Astrocyte of the cerebellum (primary cell): ENCODE data around the gene SLC6A2.

Experiments used
- DNase-seq: peaks from one replicate; pipeline ENCODE4 v3.0.0-alpha.2; 2011; ENCODE audit warnings: low read depth
- H3K4me3 ChIP-seq: 2 replicates; pipeline ENCODE4 v1.5.1; 2011; ENCODE audit warnings: mild to moderate bottlenecking, low read depth, low read length, moderate library complexity
- in situ Hi-C: cut with HindIII; loops from 2 replicates; pipeline ENCODE4 v1.10.0; 2017; ENCODE audit warnings: low sequenced_read_pairs
- TF ChIP-seq, protein P1 (sequence below): IDR thresholded peaks from 2 replicates; pipeline ENCODE4 v1.5.1; 2012; ENCODE audit warnings: low read length, low read depth, moderate library complexity, mild to moderate bottlenecking; ENCODE audit errors: missing control alignments

Gene SLC6A2

DNA sequence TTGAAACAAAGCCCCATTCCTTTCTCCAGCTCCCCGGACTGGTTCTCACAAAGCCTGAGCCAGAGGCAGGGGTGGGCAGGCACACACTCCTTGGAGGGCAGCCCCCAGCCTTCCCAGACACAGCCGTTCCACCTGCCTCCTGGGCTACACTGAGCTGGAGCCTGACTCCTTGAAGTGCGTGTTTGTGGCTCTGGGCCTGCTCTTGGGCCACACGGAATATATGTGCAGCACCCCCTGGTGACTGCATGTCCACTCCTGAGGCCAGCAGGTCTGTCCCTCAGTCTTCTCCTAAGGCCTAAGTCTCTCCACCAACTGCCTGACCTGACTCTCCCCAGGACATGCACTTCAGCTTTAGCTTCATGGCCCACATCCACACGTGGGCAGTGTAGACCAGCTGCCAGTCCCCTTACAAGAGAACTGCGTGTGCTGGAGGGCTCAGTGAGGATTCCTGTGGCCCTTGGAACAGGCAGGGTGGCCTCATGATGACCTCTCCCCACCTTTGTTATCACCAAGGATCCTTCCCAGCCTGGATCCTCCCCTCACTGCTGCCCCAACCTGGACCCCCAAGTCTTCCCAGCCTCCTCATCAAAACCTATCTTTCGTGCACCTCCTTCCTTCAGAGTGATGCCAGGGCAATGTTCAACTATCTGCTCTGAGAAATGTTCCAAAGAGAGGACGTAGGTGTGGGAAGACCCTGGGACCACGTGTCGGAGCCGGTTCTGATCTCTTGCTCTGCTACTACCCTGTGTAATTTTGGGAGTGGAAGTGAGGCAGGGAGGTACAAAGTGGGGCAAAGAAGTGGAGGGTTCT lies 12.4 kb upstream of the SLC6A2 start:
- no peak for DNase-seq
- in situ Hi-C loops = no loop called here
- TF ChIP-seq, protein P1, sequence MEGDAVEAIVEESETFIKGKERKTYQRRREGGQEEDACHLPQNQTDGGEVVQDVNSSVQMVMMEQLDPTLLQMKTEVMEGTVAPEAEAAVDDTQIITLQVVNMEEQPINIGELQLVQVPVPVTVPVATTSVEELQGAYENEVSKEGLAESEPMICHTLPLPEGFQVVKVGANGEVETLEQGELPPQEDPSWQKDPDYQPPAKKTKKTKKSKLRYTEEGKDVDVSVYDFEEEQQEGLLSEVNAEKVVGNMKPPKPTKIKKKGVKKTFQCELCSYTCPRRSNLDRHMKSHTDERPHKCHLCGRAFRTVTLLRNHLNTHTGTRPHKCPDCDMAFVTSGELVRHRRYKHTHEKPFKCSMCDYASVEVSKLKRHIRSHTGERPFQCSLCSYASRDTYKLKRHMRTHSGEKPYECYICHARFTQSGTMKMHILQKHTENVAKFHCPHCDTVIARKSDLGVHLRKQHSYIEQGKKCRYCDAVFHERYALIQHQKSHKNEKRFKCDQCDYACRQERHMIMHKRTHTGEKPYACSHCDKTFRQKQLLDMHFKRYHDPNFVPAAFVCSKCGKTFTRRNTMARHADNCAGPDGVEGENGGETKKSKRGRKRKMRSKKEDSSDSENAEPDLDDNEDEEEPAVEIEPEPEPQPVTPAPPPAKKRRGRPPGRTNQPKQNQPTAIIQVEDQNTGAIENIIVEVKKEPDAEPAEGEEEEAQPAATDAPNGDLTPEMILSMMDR = no peak
- no peak overlapping the region for H3K4me3 ChIP-seq

DNA sequence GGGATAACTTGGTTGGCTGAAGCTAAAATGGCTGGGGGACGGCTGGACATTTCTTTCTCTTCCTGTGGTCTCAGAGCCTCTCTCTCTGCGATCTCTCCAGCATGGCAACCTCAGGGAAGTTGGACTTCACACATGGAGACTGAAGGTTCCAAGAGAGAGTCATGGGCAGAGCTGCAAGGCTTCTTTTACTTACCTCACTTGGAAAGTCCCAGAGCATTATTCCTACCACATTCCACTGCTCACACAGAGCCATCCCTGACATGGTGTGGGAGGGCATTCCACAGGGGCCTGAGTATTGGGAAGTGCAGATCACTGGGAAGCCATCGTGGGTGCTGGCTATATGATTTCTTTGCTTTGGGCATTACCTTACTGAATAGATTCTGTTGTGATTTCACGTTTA lies 9.8 kb upstream of the SLC6A2 start:
- in situ Hi-C loops = no loop called here
- no peak overlapping the region for H3K4me3 ChIP-seq
- TF ChIP-seq, protein P1 = no peak
- no peak for DNase-seq

DNA sequence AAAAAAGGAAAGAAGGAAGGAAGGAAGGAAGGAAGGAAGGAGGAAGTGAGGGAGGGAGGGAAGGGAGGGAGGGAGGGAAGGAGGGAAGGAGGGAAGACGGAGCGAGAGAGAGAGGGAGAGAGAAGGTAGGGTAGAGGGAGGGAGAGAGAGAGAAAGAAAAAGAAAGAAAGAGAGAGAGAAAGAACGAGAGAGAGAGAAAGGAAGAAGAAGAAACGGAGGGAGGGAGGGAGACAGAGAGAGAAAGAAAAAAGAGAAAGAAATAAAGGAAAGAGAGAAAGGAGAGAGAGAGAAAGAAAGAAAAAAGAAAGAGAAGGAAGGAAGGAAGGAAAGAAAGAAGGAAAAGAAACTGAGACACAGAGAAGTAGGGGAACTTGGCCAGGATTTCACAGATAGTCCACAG lies 8.4 kb upstream of the SLC6A2 start:
- no peak for DNase-seq
- no peak overlapping the region for H3K4me3 ChIP-seq
- TF ChIP-seq, protein P1 = no peak
- in situ Hi-C loops = no loop called here

DNA sequence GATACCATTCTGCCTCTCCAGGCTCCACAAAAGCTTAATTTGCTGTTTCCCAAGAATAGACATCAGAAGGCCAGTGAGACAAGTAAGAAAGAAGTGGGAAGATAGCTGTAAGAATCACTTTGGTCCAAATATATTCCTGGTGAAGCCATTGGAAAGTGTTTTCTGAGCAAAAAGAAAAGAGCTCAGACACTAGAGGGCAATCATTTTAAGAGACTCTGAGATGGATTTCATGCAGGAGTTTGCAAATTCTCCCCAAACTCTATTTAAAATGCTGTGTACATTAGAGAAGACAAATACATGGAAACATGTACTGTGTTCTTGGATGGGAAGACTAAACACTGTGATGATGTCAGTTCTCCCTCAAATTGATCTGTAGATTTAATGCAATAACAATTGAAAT lies 8.0 kb upstream of the SLC6A2 start:
- in situ Hi-C loops = no loop called here
- no peak overlapping the region for H3K4me3 ChIP-seq
- TF ChIP-seq, protein P1 = peak; percentile 2
- DNase-seq = no peak

DNA sequence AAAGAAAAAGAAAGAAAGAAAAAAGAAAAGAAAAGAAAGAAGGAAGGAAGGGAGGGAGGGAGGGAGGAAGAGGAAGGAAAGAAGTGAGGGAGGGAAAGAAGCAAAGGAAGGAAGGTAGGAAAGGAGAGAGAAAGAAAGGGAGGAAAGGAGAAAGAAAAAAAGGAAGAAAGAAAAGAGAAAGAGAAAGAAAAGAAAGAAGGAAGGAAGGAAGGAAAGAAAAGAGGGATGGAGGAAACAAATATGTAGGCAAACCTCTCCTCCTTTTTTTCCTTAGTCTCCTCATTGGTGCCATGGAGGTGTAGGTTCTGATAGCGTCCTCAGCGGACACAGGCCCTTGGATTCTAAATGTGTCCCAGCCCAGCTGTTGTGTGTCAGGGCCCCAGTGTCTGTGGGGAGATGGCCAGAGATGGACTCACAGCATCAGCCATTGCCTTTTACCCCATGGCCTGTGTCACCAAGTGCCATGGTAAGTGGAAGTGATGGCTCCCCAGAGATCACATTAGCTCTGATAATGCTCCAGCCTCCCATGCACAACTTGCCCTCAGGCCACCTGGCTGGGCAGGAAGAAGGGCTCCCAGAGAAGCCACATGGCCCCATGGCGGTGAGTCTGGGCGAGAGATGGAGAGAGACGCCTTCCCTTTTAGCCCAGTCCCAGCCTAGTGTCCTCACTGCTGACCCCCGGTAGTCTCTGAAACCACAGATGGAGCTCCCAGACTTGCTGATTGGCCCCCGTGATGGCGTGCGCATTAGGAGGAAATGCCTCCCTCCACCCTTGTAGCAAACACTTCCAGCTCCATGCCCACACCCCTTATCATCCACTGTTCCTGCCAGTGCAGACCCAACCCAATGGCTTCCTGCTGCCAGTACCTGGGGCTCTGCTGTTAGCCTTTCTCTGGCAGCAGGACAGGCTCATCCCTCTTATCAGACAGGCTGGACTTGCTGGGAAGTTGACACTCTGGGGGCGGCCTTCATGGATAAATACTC lies 3.7 kb upstream of the SLC6A2 start:
- no peak for DNase-seq
- TF ChIP-seq, protein P1 = no peak
- H3K4me3 ChIP-seq = no peak overlapping the region
- in situ Hi-C loops = no loop called here

DNA sequence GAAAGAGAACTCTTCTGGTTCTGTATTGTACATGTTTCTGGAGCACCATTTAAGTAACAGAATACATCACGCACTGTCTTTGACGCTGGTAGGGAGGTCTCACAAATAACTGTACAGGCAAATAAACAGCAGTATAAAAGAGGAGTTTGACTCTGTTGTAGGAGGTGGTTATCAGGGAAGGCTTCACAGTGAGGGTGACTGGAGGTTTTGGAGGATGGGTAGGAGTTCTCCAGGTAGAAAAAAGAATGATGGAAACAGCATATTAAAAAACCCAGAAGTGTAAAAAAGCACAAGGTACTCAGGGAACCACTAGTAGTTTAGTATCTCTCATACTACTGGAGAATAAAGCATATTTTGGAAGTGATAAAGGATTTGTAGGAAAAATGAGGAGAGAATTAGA lies 2.7 kb upstream of the SLC6A2 start:
- DNase-seq = no peak
- in situ Hi-C loops = no loop called here
- TF ChIP-seq, protein P1 = no peak
- H3K4me3 ChIP-seq = no peak overlapping the region
